Suppressor macrophage (primary cell): ENCODE data around the gene PROS1.

Experiments
- DNase-seq, 4 experiments: peaks; one replicate each; pipeline ENCODE4 v3.0.0-alpha.2; 2020 to 2022
- total RNA-seq, 17 experiments: gene quantifications; one replicate each; lab custom pipeline; 2026; ENCODE audit warnings: mixed read lengths in 6 of 17, inconsistent platforms in 3 of 17; lab: John Stamatoyannopoulos, UW

The PROS1 gene
- 1.3 to 7.9 (median 3.6) reads per million in 17 experiments for total RNA-seq

- peak; percentile 81 to 91 (median 87) for DNase-seq
Measured at GRCh38 chr3:93973131-93974126, at the start of gene PROS1. TSS of gene PROS1 (minus strand) at chr3:93973896. CDS start at chr3:93973749, 147 bp downstream.

GRCh38 chr3:94020293-94020692 is 46.6 kb upstream of the PROS1 start:
- DNase-seq: no peak

- DNase-seq: no peak
Measured at GRCh38 chr3:94019659-94020058, 46.0 kb upstream of the PROS1 start.

GRCh38 chr3:94015025-94015424 is 41.3 kb upstream of the PROS1 start:
- no peak for DNase-seq

- no peak for DNase-seq
Measured at GRCh38 chr3:94012185-94012584, 38.5 kb upstream of the PROS1 start.

- DNase-seq: peak; percentile 20 to 75 (median 47)
Measured at GRCh38 chr3:94011233-94011711, 37.6 kb upstream of the PROS1 start.

- no peak for DNase-seq
Measured at GRCh38 chr3:94009608-94010007, 35.9 kb upstream of the PROS1 start.

- no peak for DNase-seq
Measured at GRCh38 chr3:94008253-94008652, 34.6 kb upstream of the PROS1 start.

- DNase-seq: peak; percentile 37 to 80 (median 55)
Measured at GRCh38 chr3:94004301-94004910, 30.7 kb upstream of the PROS1 start.

GRCh38 chr3:94001827-94002495 is 28.3 kb upstream of the PROS1 start:
- no peak for DNase-seq

- DNase-seq: no peak
Measured at GRCh38 chr3:94001191-94001590, 27.5 kb upstream of the PROS1 start.

GRCh38 chr3:93994056-93994455 is 20.4 kb upstream of the PROS1 start:
- no peak for DNase-seq

GRCh38 chr3:93992207-93992606 is 18.5 kb upstream of the PROS1 start:
- DNase-seq: no peak

- no peak for DNase-seq
Measured at GRCh38 chr3:93991631-93992030, 17.9 kb upstream of the PROS1 start.

- no peak for DNase-seq
Measured at GRCh38 chr3:93989241-93989640, 15.5 kb upstream of the PROS1 start.

GRCh38 chr3:93988764-93989163 is 15.1 kb upstream of the PROS1 start:
- no peak for DNase-seq

- no peak for DNase-seq
Measured at GRCh38 chr3:93988283-93988682, 14.6 kb upstream of the PROS1 start.

- DNase-seq: no peak
Measured at GRCh38 chr3:93984618-93985017, 10.9 kb upstream of the PROS1 start.

GRCh38 chr3:93983408-93983807 is 9.7 kb upstream of the PROS1 start:
- DNase-seq: no peak

GRCh38 chr3:93981649-93982048 is 8.0 kb upstream of the PROS1 start:
- no peak for DNase-seq

- DNase-seq: peak; percentile 96 to 99 (median 98)
Measured at GRCh38 chr3:93979850-93980676, 6.4 kb upstream of the PROS1 start, which contains the start of gene ARL13B. TSS of gene ARL13B (plus strand) at chr3:93980155. CDS start at chr3:93980424, 269 bp downstream.

- peak in 1 of 4 experiments; percentile 2 for DNase-seq
Measured at GRCh38 chr3:93969997-93970396, 3.7 kb downstream of the PROS1 start.
